ENCODE results near the gene MAP4K3.

- no peak for TF ChIP-seq POLR2A (IDR thresholded peaks at IDR 0.05; ENCODE audit: low read length)
- no peak for TF ChIP-seq GATA1 (IDR thresholded peaks at IDR 0.05; ENCODE audit: low read depth, low read length)
These were observed 234.3 kb downstream of the MAP4K3 start for GRCh38 chr2:39202639-39203369.

Data from erythroblast (primary cell).